ENCODE results near the gene SOD2. TPM values are rescaled to one million over a fixed set of nuclear protein-coding genes. Genes with fewer than 3 reads are reported as not detected.

Gene SOD2
- total and polyA plus RNA-seq, 9 of the 15 experiments (the other 6 are each of a cell fraction or from before 2014, with no cell fraction given) = 39.8 to 140 (median 95.8) TPM

DNA sequence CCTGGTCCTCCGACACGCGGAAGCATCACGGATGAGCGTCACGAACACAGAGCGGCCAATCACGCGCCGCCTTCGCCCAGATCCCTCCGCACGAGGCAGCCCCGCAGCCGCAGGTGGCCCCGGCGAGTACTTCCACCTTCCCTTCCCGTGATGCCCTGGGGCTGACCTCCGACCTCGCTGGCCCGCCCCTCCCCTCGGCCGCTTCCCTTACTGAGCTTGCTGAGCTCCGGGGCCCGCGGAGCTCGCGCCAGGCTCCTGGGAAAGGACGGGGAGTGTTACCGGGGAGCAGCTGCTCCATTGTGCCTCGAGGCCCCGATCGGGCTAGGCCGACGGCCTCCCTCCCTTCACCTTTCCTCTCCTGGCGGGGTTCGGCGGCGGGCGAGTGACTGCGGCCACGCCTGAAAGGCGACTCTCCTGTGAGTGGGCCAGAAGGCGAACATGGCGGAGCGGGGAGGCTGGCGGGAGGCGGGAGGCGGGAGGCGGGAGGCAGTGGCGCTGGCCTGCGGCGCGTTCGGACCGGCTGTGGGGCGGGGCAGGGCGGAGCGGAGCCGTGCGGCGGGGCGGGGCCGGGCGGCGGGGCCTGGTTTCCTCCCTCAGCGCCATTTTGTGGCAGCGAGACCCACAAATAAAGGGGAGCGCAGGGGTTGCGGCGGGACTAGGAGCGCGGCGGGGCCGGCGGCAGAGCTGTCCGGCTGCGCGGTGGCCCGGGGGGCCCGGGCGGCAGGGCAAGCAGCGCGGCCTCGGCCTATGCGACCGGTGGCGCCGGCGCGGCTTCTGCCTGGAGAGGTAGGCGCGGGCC is 34.1 kb upstream of the SOD2 start, which contains the start of gene WTAP (continued):
- TF ChIP-seq SRSF3 (IDR thresholded peaks at IDR 0.05; ENCODE audit: insufficient read depth, low read length) (0 out of 2 replicates have a peak, but pooled peaks have one; percentile 38), SREBF2 (CRISPR knock-in tag; IDR thresholded peaks at IDR 0.05) (peak; percentile 98), NFIC (IDR thresholded peaks at IDR 0.05) (peak; percentile 75), ZNF830 (CRISPR knock-in tag; IDR thresholded peaks at IDR 0.05) (0 out of 2 replicates have a peak, but pooled peaks have one; percentile 64), JUNB (CRISPR knock-in tag; conservative IDR thresholded peaks at IDR 0.05) (no peak), PHF21A (IDR thresholded peaks at IDR 0.05; ENCODE audit: borderline replicate concordance, low read depth) (0 out of 2 replicates have a peak, but pooled peaks have one; percentile 78), ZNF121 (CRISPR knock-in tag; conservative IDR thresholded peaks at IDR 0.05) (0 out of 2 replicates have a peak, but pooled peaks have one; percentile 21), ZNF699 (CRISPR knock-in tag; IDR thresholded peaks at IDR 0.05; ENCODE audit: insufficient replicate concordance) (no peak), FOXK1 (CRISPR knock-in tag; IDR thresholded peaks at IDR 0.05; ENCODE audit: borderline replicate concordance) (peak; percentile 97; the same call in 1 of the 2 replicates), SIN3A (IDR thresholded peaks at IDR 0.05; ENCODE audit: borderline replicate concordance in 2 of 2, control insufficient read depth in 1 of 2, low read depth in 2 of 2, low read length in 2 of 2) (peak in 1 of 2 experiments; percentile 55; a peak in 1 of 4 replicates), ZNF217 (CRISPR knock-in tag; IDR thresholded peaks at IDR 0.05) (no peak), ZNF175 (CRISPR knock-in tag; IDR thresholded peaks at IDR 0.05; ENCODE audit: low read depth) (peak; percentile 87), CBX5 (IDR thresholded peaks at IDR 0.05; ENCODE audit: borderline replicate concordance, low read depth) (peak; percentile 69; the same call in 1 of the 2 replicates), ZKSCAN8 (CRISPR knock-in tag; IDR thresholded peaks at IDR 0.05) (no peak), ZC3H11A (IDR thresholded peaks at IDR 0.05; ENCODE audit: low read depth, low read length) (peak; percentile 11; the same call in 1 of the 2 replicates), KAT8 (IDR thresholded peaks at IDR 0.05; ENCODE audit: low read depth) (0 out of 2 replicates have a peak, but pooled peaks have one; percentile 8), CLOCK (CRISPR knock-in tag; IDR thresholded peaks at IDR 0.05; ENCODE audit: borderline replicate concordance) (peak; percentile 79; the same call in 1 of the 2 replicates), SAFB (IDR thresholded peaks at IDR 0.05; ENCODE audit: borderline replicate concordance, low read depth, low read length) (peak; percentile 96), GABPB1 (CRISPR knock-in tag; IDR thresholded peaks at IDR 0.05) (peak; percentile 88), PTRF (tag; IDR thresholded peaks at IDR 0.05) (no peak), NFIX (CRISPR knock-in tag; IDR thresholded peaks at IDR 0.05; ENCODE audit: low read depth) (no peak), ASH1L (IDR thresholded peaks at IDR 0.05; ENCODE audit: borderline replicate concordance, low read depth, partially characterized antibody) (peak; percentile 73), MYBL2 (IDR thresholded peaks at IDR 0.05; ENCODE audit: low read depth) (0 out of 2 replicates have a peak, but pooled peaks have one; percentile 38), MYBL2 (CRISPR knock-in tag; IDR thresholded peaks at IDR 0.05; ENCODE audit: borderline replicate concordance) (no peak)
- TF ChIP-seq, protein P1, sequence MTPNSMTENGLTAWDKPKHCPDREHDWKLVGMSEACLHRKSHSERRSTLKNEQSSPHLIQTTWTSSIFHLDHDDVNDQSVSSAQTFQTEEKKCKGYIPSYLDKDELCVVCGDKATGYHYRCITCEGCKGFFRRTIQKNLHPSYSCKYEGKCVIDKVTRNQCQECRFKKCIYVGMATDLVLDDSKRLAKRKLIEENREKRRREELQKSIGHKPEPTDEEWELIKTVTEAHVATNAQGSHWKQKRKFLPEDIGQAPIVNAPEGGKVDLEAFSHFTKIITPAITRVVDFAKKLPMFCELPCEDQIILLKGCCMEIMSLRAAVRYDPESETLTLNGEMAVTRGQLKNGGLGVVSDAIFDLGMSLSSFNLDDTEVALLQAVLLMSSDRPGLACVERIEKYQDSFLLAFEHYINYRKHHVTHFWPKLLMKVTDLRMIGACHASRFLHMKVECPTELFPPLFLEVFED (CRISPR knock-in tag; conservative IDR thresholded peaks at IDR 0.05) = peak; percentile 16; the same call in 1 of the 2 replicates
